ENCODE data around the gene SYP. TPM values are rescaled to one million over a fixed set of nuclear protein-coding genes. Genes with fewer than 3 reads are reported as not detected.

SYP gene
- total RNA-seq, 1 donor from 2014 or later, result 2.3 TPM

DNA sequence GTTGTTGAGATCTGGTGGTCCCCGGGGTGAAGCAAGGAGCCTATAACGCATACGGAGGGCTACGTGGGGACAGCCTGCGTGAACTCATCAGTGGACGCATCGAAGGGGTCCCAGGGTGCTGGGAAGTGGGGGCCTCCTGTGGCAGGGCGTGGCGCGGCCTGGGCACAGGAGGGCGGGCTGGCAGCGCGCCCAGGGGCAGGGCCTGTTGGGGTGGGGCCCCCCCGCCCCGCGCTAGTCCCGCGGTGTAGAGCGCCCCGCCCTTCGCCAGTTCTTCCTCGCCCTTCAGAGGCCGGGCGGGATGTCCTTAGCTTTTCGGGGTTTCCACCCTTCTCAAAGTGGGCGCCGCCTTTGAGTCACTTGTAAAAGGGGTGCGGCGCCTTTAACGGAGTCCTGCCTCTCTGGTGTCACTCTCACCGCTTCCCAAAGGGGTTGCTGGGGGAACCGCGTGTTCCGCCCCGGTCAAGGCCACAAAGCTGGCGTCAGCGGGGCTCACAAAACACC, 27.7 kb downstream of the SYP start:
- TF ChIP-seq, protein P1, sequence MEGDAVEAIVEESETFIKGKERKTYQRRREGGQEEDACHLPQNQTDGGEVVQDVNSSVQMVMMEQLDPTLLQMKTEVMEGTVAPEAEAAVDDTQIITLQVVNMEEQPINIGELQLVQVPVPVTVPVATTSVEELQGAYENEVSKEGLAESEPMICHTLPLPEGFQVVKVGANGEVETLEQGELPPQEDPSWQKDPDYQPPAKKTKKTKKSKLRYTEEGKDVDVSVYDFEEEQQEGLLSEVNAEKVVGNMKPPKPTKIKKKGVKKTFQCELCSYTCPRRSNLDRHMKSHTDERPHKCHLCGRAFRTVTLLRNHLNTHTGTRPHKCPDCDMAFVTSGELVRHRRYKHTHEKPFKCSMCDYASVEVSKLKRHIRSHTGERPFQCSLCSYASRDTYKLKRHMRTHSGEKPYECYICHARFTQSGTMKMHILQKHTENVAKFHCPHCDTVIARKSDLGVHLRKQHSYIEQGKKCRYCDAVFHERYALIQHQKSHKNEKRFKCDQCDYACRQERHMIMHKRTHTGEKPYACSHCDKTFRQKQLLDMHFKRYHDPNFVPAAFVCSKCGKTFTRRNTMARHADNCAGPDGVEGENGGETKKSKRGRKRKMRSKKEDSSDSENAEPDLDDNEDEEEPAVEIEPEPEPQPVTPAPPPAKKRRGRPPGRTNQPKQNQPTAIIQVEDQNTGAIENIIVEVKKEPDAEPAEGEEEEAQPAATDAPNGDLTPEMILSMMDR (IDR thresholded peaks at IDR 0.05), result no peak
- no peaks in the 10 kb centered on the region for H3K27me3 Mint-ChIP-seq (ENCODE audit: unreplicated experiment)
- peak overlapping the region; percentile 86 for H3K27ac Mint-ChIP-seq (ENCODE audit: unreplicated experiment)
- H3K9me3 Mint-ChIP-seq (ENCODE audit: unreplicated experiment), result no peaks in the 10 kb centered on the region
- peaks cover 20% of the 10 kb centered on the region for H3K4me1 Mint-ChIP-seq (ENCODE audit: unreplicated experiment)
- H3K36me3 Mint-ChIP-seq (ENCODE audit: unreplicated experiment), result peaks cover 14% of the 10 kb centered on the region
- peak overlapping the region; percentile 86 for H3K4me3 Mint-ChIP-seq (ENCODE audit: unreplicated experiment)
- no peak for DNase-seq (ENCODE audit: extremely low spot score, unreplicated experiment)

DNA sequence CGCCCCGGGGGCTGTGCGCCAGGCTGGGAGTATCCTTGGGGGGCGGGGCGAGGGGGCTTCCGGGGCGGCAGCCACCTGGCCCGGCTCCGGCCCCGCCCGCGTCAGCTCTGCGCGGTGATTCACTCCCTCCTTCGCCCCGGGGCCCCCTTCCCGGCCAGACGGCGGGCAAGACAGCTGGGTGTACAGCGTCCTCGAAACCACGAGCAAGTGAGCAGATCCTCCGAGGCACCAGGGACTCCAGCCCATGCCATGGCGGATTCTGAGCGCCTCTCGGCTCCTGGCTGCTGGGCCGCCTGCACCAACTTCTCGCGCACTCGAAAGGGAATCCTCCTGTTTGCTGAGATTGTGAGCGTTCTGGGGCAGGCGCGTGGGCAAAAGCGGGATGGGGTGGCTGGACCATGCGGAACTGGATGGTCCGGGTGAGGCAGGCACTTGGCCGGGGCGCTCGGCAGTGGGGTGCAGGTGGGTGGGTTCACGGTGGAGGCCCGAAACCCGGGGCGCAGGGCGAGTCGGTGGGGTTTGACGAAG, 28.2 kb downstream of the SYP start, which contains the start of gene PLP2:
PLP2 (plus strand) TSS at position 147 of the 528 bp plus-strand sequence; CDS start at position 250, 103 bp downstream.
- TF ChIP-seq, protein P1 (IDR thresholded peaks at IDR 0.05), result no peak
- H3K27me3 Mint-ChIP-seq (ENCODE audit: unreplicated experiment), result no peaks in the 10 kb centered on the region
- peak within 1 kb of the TSS; percentile 86 for H3K4me3 Mint-ChIP-seq (ENCODE audit: unreplicated experiment)
- H3K27ac Mint-ChIP-seq (ENCODE audit: unreplicated experiment), result peak within 1 kb of the TSS; percentile 86
- H3K4me1 Mint-ChIP-seq (ENCODE audit: unreplicated experiment), result peaks cover 22% of the 10 kb centered on the region
- no peaks in the 10 kb centered on the region for H3K9me3 Mint-ChIP-seq (ENCODE audit: unreplicated experiment)
- H3K36me3 Mint-ChIP-seq (ENCODE audit: unreplicated experiment), result peaks cover 14% of the 10 kb centered on the region
- DNase-seq (ENCODE audit: extremely low spot score, unreplicated experiment), result no peak

DNA sequence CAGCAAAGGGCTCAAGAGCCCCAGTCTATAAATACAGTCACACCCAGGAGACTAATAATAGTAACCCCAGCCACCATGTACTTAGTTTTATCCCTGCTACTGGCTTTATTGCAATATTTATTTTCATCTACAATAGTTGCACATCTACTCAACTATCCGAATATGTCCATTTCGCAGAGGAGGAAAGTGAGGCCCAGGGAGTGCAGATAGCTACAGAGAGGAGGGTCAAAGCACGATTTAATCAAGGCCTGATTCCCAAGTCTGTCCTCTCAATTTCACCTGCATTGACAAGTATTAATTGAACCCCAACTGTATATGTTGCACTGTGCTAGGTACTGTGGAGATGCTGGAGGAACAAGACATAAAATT, 32.3 kb downstream of the SYP start:
- Mint-ChIP-seq H3K4me3 (ENCODE audit: unreplicated experiment) (peak overlapping the region; percentile 68), H3K36me3 (ENCODE audit: unreplicated experiment) (no peaks in the 10 kb centered on the region), H3K27ac (ENCODE audit: unreplicated experiment) (peak overlapping the region; percentile 97), H3K27me3 (ENCODE audit: unreplicated experiment) (no peaks in the 10 kb centered on the region), H3K4me1 (ENCODE audit: unreplicated experiment) (peaks cover 28% of the 10 kb centered on the region), H3K9me3 (ENCODE audit: unreplicated experiment) (no peaks in the 10 kb centered on the region)
- TF ChIP-seq, protein P1 (IDR thresholded peaks at IDR 0.05), result no peak
- no peak for DNase-seq (ENCODE audit: extremely low spot score, unreplicated experiment)

DNA sequence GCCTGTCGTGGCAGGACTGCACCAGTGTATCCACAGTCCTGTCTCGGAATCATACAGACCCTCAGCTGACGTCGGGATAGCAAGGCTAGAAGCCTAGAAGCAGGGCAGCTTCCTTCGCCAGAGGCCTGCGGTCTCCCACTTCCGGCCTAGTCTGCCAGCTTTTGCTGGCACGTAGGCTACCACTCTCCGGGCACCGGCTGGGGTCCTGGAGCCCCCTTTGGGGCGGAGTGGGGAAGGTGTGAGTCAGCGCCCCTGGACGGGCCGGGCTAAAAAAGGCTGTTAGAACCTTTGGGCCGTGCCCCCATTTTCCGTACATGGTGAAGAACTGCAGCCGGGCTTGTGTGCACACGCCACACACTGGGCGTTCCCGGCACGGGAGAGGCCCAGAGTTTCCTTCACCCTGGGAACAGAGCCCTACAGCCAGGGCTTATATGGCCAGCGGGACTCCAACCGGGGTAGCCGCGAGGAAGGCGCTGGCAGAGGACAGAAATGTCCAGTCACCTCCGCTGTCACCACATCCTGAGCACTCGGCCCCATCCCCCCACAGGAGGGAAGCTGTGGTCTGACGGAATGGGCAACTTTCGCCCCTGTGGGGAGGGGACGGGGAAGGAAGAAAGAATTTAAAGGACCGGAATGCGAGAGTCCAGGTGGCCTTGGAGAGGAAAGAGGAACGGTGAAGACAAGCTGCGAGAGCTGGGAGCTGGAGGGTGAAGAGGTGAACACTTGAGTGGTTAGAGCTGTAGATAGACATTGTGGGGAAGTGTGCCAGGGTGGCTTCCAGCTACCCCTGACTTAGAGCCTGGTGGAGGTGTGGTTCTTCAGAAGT, 32.9 kb downstream of the SYP start:
- Mint-ChIP-seq H3K36me3 (ENCODE audit: unreplicated experiment) (no peaks in the 10 kb centered on the region), H3K4me3 (ENCODE audit: unreplicated experiment) (peak overlapping the region; percentile 68), H3K4me1 (ENCODE audit: unreplicated experiment) (peaks cover 26% of the 10 kb centered on the region), H3K27ac (ENCODE audit: unreplicated experiment) (peak overlapping the region; percentile 97), H3K9me3 (ENCODE audit: unreplicated experiment) (no peaks in the 10 kb centered on the region), H3K27me3 (ENCODE audit: unreplicated experiment) (no peaks in the 10 kb centered on the region)
- TF ChIP-seq, protein P1 (IDR thresholded peaks at IDR 0.05), result no peak
- no peak for DNase-seq (ENCODE audit: extremely low spot score, unreplicated experiment)

Measured in osteocyte (in vitro differentiated cells).